Lower leg skin (tissue), 3 donors: Measurements from ENCODE around the gene ZDHHC14.

ENCODE experiments used
- POLR2A ChIP-seq, 2 donors: fragments of 450-650 bp; IDR thresholded peaks; one replicate each; pipeline ENCODE4 v1.6.1; 2016 to 2017; ENCODE audit warnings: antibody characterized with exemption in 2 of 2, mild to moderate bottlenecking in 1 of 2, moderate library complexity in 1 of 2
- TF ChIP-seq, protein P1 (sequence below), 3 donors: fragments of 450-650 bp; IDR thresholded peaks; one replicate each; pipeline ENCODE4 v1.5.1; 2016; ENCODE audit warnings: antibody characterized with exemption in 3 of 3, mild to moderate bottlenecking in 3 of 3, moderate library complexity in 2 of 3

DNA sequence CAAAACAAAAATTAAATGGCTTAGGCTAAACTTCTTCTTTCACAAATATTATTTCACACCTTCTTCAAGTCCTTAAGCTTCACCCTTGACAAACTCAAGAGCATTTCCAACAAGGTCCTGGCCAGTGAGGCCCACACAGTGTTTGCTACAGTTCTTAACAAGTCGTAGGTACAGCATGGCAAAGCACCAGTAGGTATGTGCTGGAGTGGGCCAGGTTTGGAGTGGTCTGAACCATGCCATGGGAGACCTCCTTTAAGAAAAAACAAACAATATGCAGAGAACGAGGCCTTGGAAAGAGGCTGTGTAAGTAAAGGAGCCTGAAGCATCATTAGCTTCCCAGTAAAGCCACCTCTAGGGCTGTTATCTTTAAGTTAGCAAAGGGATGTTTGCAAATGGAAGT is 287.7 kb downstream of the ZDHHC14 start:
- TF ChIP-seq POLR2A (IDR thresholded peaks at IDR 0.05): no peak
- TF ChIP-seq, protein P1, sequence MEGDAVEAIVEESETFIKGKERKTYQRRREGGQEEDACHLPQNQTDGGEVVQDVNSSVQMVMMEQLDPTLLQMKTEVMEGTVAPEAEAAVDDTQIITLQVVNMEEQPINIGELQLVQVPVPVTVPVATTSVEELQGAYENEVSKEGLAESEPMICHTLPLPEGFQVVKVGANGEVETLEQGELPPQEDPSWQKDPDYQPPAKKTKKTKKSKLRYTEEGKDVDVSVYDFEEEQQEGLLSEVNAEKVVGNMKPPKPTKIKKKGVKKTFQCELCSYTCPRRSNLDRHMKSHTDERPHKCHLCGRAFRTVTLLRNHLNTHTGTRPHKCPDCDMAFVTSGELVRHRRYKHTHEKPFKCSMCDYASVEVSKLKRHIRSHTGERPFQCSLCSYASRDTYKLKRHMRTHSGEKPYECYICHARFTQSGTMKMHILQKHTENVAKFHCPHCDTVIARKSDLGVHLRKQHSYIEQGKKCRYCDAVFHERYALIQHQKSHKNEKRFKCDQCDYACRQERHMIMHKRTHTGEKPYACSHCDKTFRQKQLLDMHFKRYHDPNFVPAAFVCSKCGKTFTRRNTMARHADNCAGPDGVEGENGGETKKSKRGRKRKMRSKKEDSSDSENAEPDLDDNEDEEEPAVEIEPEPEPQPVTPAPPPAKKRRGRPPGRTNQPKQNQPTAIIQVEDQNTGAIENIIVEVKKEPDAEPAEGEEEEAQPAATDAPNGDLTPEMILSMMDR (IDR thresholded peaks at IDR 0.05): no peak
